Measurements from ENCODE around the gene BCL7A. TPM values are rescaled to one million over a fixed set of nuclear protein-coding genes. Genes with fewer than 3 reads are reported as not detected.

The BCL7A gene
- polyA plus RNA-seq, 2 of the 4 experiments (the other 2 are of a cell fraction), result 9.2 to 9.4 TPM

- ChIA-PET CTCF (interaction anchor here (0.6 to 2.9 kb wide), 22 partner anchors 11 to 198 kb away, joined by 3 to 12 read pairs (median 3); partner anchors contain the start of gene BCL7A), POLR2A (no interaction called here)
- FAIRE-seq, result no peak
- Histone ChIP-seq H3K4me1 (no peaks in the 10 kb centered on the region), H3K4me3 (no peak overlapping the region), H3K4me2 (no peak overlapping the region), H3K9me3 (no peaks in the 10 kb centered on the region), H3K27ac (peak overlapping the region in 1 of 2 experiments; percentile 69; a peak in 3 of 6 replicates)
- WGBS (ENCODE audit: missing lambda C conversion rate), result 61% methylated on average over 21 of the region's 21 CpGs
- peak; percentile 84 to 95 for ATAC-seq
- TF ChIP-seq SMC3 (IDR thresholded peaks at IDR 0.05), result peak; percentile 65
- TF ChIP-seq, protein P1, sequence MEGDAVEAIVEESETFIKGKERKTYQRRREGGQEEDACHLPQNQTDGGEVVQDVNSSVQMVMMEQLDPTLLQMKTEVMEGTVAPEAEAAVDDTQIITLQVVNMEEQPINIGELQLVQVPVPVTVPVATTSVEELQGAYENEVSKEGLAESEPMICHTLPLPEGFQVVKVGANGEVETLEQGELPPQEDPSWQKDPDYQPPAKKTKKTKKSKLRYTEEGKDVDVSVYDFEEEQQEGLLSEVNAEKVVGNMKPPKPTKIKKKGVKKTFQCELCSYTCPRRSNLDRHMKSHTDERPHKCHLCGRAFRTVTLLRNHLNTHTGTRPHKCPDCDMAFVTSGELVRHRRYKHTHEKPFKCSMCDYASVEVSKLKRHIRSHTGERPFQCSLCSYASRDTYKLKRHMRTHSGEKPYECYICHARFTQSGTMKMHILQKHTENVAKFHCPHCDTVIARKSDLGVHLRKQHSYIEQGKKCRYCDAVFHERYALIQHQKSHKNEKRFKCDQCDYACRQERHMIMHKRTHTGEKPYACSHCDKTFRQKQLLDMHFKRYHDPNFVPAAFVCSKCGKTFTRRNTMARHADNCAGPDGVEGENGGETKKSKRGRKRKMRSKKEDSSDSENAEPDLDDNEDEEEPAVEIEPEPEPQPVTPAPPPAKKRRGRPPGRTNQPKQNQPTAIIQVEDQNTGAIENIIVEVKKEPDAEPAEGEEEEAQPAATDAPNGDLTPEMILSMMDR (IDR thresholded peaks at IDR 0.05), result peak; percentile 66
- no peak for TF ChIP-seq HOXB13 (CRISPR knock-in tag; IDR thresholded peaks at IDR 0.05; ENCODE audit: low read depth)
- TF ChIP-seq RAD21 (conservative IDR thresholded peaks at IDR 0.05 in 1 of 2, IDR thresholded peaks at IDR 0.05 in 1 of 2), result peak; percentile 64 to 70
- peak; percentile 51 to 79 for DNase-seq (ENCODE audit: low read depth in 1 of 2, low spot score in 1 of 2)
These were observed 9.9 kb downstream of the BCL7A start for GRCh38 chr12:122031342-122032216.

DNA sequence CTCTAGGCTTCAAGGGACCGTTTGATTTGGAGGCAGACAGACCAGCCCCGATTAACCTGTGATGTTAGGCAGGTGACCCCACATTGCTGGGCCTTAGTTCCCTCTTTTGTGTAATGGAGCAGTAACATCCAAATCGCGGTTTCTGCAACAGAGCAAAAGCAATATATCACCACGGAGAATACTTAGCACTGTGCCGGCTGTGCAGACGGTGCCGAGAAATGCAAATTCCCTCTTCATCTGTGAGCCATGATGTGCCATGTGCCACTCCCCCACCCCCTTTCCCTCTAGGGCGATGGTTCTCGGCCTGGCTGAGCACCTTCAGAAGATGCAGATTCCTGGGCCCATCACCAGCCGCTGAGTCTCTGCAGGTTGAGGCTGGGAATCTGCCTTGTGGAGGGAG lies 10.9 kb downstream of the BCL7A start:
- TF ChIP-seq CHD2 (IDR thresholded peaks at IDR 0.05; ENCODE audit: low read length, partially characterized antibody) (no peak), KDM5A (IDR thresholded peaks at IDR 0.05) (no peak), RCOR1 (IDR thresholded peaks at IDR 0.05; ENCODE audit: low read depth, low read length) (no peak), CEBPB (IDR thresholded peaks at IDR 0.05) (no peak), POLR2AphosphoS2 (conservative IDR thresholded peaks at IDR 0.05; ENCODE audit: low read length) (no peak), REST (IDR thresholded peaks at IDR 0.05) (no peak), FOXS1 (CRISPR knock-in tag; IDR thresholded peaks at IDR 0.05) (no peak), CBX8 (IDR thresholded peaks at IDR 0.05) (no peak), NR3C1 (IDR thresholded peaks at IDR 0.05) (no peak), CBX2 (IDR thresholded peaks at IDR 0.05; ENCODE audit: borderline replicate concordance, low read depth) (no peak), TP53 (CRISPR knock-in tag; IDR thresholded peaks at IDR 0.05) (no peak), CHD4 (IDR thresholded peaks at IDR 0.05; ENCODE audit: borderline replicate concordance) (no peak), E2F6 (IDR thresholded peaks at IDR 0.05; ENCODE audit: borderline replicate concordance, low read depth) (no peak), FOSB (CRISPR knock-in tag; IDR thresholded peaks at IDR 0.05) (no peak), PBX3 (IDR thresholded peaks at IDR 0.05) (no peak), ELK1 (IDR thresholded peaks at IDR 0.05; ENCODE audit: low read depth, low read length) (no peak)
- TF ChIP-seq, protein P2, sequence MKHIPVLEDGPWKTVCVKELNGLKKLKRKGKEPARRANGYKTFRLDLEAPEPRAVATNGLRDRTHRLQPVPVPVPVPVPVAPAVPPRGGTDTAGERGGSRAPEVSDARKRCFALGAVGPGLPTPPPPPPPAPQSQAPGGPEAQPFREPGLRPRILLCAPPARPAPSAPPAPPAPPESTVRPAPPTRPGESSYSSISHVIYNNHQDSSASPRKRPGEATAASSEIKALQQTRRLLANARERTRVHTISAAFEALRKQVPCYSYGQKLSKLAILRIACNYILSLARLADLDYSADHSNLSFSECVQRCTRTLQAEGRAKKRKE (CRISPR knock-in tag; IDR thresholded peaks at IDR 0.05; ENCODE audit: low read depth), result no peak
- H3K4me3 ChIP-seq, result no peak overlapping the region
- no peaks in the 10 kb centered on the region for H3K4me1 ChIP-seq
- H3K4me2 ChIP-seq, result no peak overlapping the region
- POLR2A ChIA-PET, result no interaction called here
- CTCF ChIA-PET, result interaction anchor here (0.7 to 2.9 kb wide), 12 partner anchors 10 to 158 kb away, joined by 3 to 12 read pairs (median 4); partner anchors contain the start of gene CFAP251
- ATAC-seq (no peak), DNase-seq (ENCODE audit: low read depth in 1 of 2, low spot score in 1 of 2) (no peak), FAIRE-seq (no peak)
- H3K27ac ChIP-seq, result no peak overlapping the region
- no peaks in the 10 kb centered on the region for H3K9me3 ChIP-seq
- WGBS (ENCODE audit: missing lambda C conversion rate), result 93% methylated on average over 11 of the region's 11 CpGs

Measured in A549 (cell line).